ENCODE data around the gene TMPO. TPM values are rescaled to one million over a fixed set of nuclear protein-coding genes. Genes with fewer than 3 reads are reported as not detected.

Gene TMPO
- total and polyA plus RNA-seq, 2 donors (not counting 3 experiments of a cell fraction or from before 2014, with no cell fraction given) = 27.8 to 150 TPM

- H4K20me1 ChIP-seq (replicated peaks; ENCODE audit: control insufficient read depth, extremely low read depth, insufficient read depth, low read length) = peaks cover 2% of the 10 kb centered on the region
- intact Hi-C loops (cut with micrococcal nuclease) (no loop called here), dilution Hi-C loops (cut with MboI; ENCODE audit: extremely low pct_ligation_motif_present, low sequenced_read_pairs) (no loop called here)
- no peak overlapping the region for H3K4me3 ChIP-seq (replicated peaks in 1 of 3; ENCODE audit: insufficient read depth in 1 of 3, low read depth in 1 of 3, low read length in 3 of 3)
- peaks cover 2 to 17% of the 10 kb centered on the region in 2 experiments for H3K36me3 ChIP-seq (ENCODE audit: control insufficient read depth in 2 of 2, extremely low read depth in 1 of 2, insufficient read depth in 2 of 2, low read length in 2 of 2)
- BruUV-seq (replicated peaks) = no TSS peak
- DNase-seq (ENCODE audit: low read depth, low spot score) (no peak), FAIRE-seq (no peak)
- no peak overlapping the region for H3K9ac ChIP-seq (replicated peaks; ENCODE audit: extremely low read depth, insufficient read depth, low read length)
- ChIA-PET CTCF (interaction anchor here (0.8 to 3.3 kb wide), 7 partner anchors 10 to 116 kb away, joined by 3 to 39 read pairs (median 6); no protein-coding TSS in a partner anchor), POLR2A (no interaction called here)
- no peaks in the 10 kb centered on the region for H3K27me3 ChIP-seq (ENCODE audit: control insufficient read depth in 2 of 2, insufficient read depth in 2 of 2, low read length in 2 of 2)
- peaks cover 58% of the 10 kb centered on the region for H3K79me2 ChIP-seq (ENCODE audit: control insufficient read depth, insufficient read depth, low read length)
- H3K9me3 ChIP-seq (replicated peaks; ENCODE audit: control insufficient read depth, insufficient read depth, low read length) = no peaks in the 10 kb centered on the region
- no peaks in the 10 kb centered on the region for H3K4me1 ChIP-seq (ENCODE audit: control insufficient read depth, extremely low read depth, insufficient read depth, low read length)
- no peak overlapping the region for H2AFZ ChIP-seq (ENCODE audit: low read depth, low read length)
- TF ChIP-seq CTCF (IDR thresholded peaks at IDR 0.05; ENCODE audit: extremely low read depth in 1 of 2, insufficient read depth in 1 of 2, low read depth in 1 of 2, low read length in 2 of 2) (no peak), GATA2 (IDR thresholded peaks at IDR 0.05; ENCODE audit: insufficient read depth, insufficient read length, low read depth, low read length) (no peak), POLR2A (IDR thresholded peaks at IDR 0.05; ENCODE audit: low read depth, low read length) (no peak), MYC (IDR thresholded peaks at IDR 0.05; ENCODE audit: low read depth, low read length) (no peak), FOS (IDR thresholded peaks at IDR 0.05; ENCODE audit: borderline replicate concordance, insufficient read depth, low read length) (no peak), EZH2 (IDR thresholded peaks at IDR 0.05; ENCODE audit: borderline replicate concordance, low read depth, low read length, severe bottlenecking) (no peak), MAX (IDR thresholded peaks at IDR 0.05; ENCODE audit: insufficient read depth, insufficient read length) (no peak), JUN (IDR thresholded peaks at IDR 0.05; ENCODE audit: borderline replicate concordance, insufficient read depth, insufficient read length, low read depth) (no peak), POLR2AphosphoS5 (IDR thresholded peaks at IDR 0.05; ENCODE audit: insufficient read depth, low read depth, low read length) (no peak)
- H3K4me2 ChIP-seq (ENCODE audit: insufficient read depth, low read length) = no peak overlapping the region
- no peaks in the 10 kb centered on the region for H3K9me1 ChIP-seq (replicated peaks; ENCODE audit: control insufficient read depth, extremely low read depth, insufficient read depth, low read length)
- no peak overlapping the region for H3K27ac ChIP-seq (ENCODE audit: insufficient read depth, low read depth, low read length)
Measured at GRCh38 chr12:98533723-98534251, 18.4 kb downstream of the TMPO start.
